GM23338 (cell line): Measurements from ENCODE around the gene GPC6.

Experiments
- CTCF ChIP-seq, 2 experiments: fragments of 200-600 bp in 1 of 2; sonication (generic) in 1 of 2; conservative IDR thresholded peaks; 2 replicates each; pipeline versions ENCODE4 v1.5.1 to v1.6.1; 2016 to 2017; ENCODE audit warnings: antibody characterized with exemption in 2 of 2, low read depth in 2 of 2, mild to moderate bottlenecking in 2 of 2, moderate library complexity in 1 of 2
- ETS1 ChIP-seq: IDR thresholded peaks from 2 replicates; pipeline ENCODE4 v1.6.1; 2016; ENCODE audit warnings: antibody characterized with exemption
- EZH2 ChIP-seq: fragments of 200-600 bp; sonication (generic); IDR thresholded peaks from one replicate; pipeline ENCODE4 v1.8.0; 2017; ENCODE audit warnings: antibody characterized with exemption, mild to moderate bottlenecking, low read depth; ENCODE audit not compliant: unreplicated experiment
- POLR2AphosphoS5 ChIP-seq: IDR thresholded peaks from 2 replicates; pipeline ENCODE4 v1.6.1; 2016; ENCODE audit warnings: antibody characterized with exemption, low read depth
- ZNF114 ChIP-seq: fragments of 250-450 bp; sonication (Bioruptor Pico); IDR thresholded peaks from 2 replicates; pipeline ENCODE4 v1.5.0; 2020; ENCODE audit warnings: mild to moderate bottlenecking, moderate library complexity

- TF ChIP-seq POLR2AphosphoS5 (no peak), CTCF (conservative IDR thresholded peaks at IDR 0.05; ENCODE audit: low read depth in 2 of 2) (no peak), ZNF114 (CRISPR knock-in tag) (no peak), EZH2 (no peak), ETS1 (no peak)
Observed at GRCh38 chr13:93226065-93226622, 463 bp upstream of the GPC6 start.
